OCI-LY7 (cell line): ENCODE results near the gene NKX2-1. TPM values are rescaled to one million over a fixed set of nuclear protein-coding genes. Genes with fewer than 3 reads are reported as not detected.

Experiments
- BruUV-seq: library from RNA; stranded (reverse); fragments of 400-500 nt; replicated peaks from 2 replicates; lab custom pipeline; 2021; lab: Mats Ljungman, UMichigan
- CTCF ChIA-PET: fragments of 300-600 bp; sonication (Branson Sonifier 250); formaldehyde crosslinking; loops from one replicate; lab custom pipeline; 2022; ENCODE audit warnings: antibody characterized with exemption; ENCODE audit not compliant: unreplicated experiment; lab: Charles Lee
- POLR2A ChIA-PET: fragments of 300-600 bp; sonication (Branson Sonifier 250); formaldehyde crosslinking; loops from one replicate; lab custom pipeline; 2022; ENCODE audit warnings: antibody characterized with exemption; lab: Charles Lee
- DNase-seq: peaks from one replicate; pipeline ENCODE4 v3.0.0-alpha.2; 2015; ENCODE audit warnings: low spot score
- H2AFZ ChIP-seq: fragments of 200-600 bp; sonication (generic), shearing (Covaris generic); 2 replicates; pipeline ENCODE4 v1.6.1; 2014; ENCODE audit warnings: mild to moderate bottlenecking, antibody characterized with exemption, low read length, moderate library complexity
- H3K27ac ChIP-seq: fragments of 200-600 bp; sonication (generic); 2 replicates; pipeline ENCODE4 v1.5.1; 2014; ENCODE audit warnings: mixed run types, low read depth, mild to moderate bottlenecking, moderate library complexity, low read length, inconsistent platforms; ENCODE audit not compliant: poor library complexity, severe bottlenecking
- H3K36me3 ChIP-seq: fragments of 200-600 bp; sonication (generic); 2 replicates; pipeline ENCODE4 v1.6.1; 2014; ENCODE audit warnings: mild to moderate bottlenecking, antibody characterized with exemption, low read length, moderate library complexity, mixed read lengths; ENCODE audit not compliant: insufficient read depth
- H3K4me1 ChIP-seq: fragments of 200-600 bp; sonication (generic); 2 replicates; pipeline ENCODE4 v1.5.1; 2014; ENCODE audit warnings: mild to moderate bottlenecking, low read length; ENCODE audit not compliant: insufficient read depth, poor library complexity, severe bottlenecking
- H3K4me2 ChIP-seq: fragments of 200-600 bp; sonication (generic); 2 replicates; pipeline ENCODE4 v1.6.1; 2014; ENCODE audit warnings: mild to moderate bottlenecking, low read length
- H3K4me3 ChIP-seq: fragments of 200-600 bp; sonication (generic); 2 replicates; pipeline ENCODE4 v1.5.1; 2014; ENCODE audit warnings: mild to moderate bottlenecking, low read depth, low read length; ENCODE audit not compliant: poor library complexity, severe bottlenecking
- H3K79me2 ChIP-seq: fragments of 200-600 bp; sonication (generic); 2 replicates; pipeline ENCODE4 v1.6.1; 2016; ENCODE audit warnings: low read depth, mild to moderate bottlenecking, low read length, moderate library complexity, mixed read lengths; ENCODE audit not compliant: insufficient read depth
- H3K9me2 ChIP-seq: fragments of 200-600 bp; sonication (generic); 2 replicates; pipeline ENCODE4 v1.6.1; 2016; ENCODE audit warnings: mild to moderate bottlenecking, low read length, mixed read lengths; ENCODE audit not compliant: insufficient read depth
- H3K9me3 ChIP-seq: fragments of 200-600 bp; sonication (generic); 2 replicates; pipeline ENCODE4 v1.6.1; 2014; ENCODE audit warnings: mild to moderate bottlenecking, mixed run types, low read length, mixed read lengths
- H4K20me1 ChIP-seq: fragments of 200-600 bp; sonication (generic); 2 replicates; pipeline ENCODE4 v1.6.1; 2014; ENCODE audit warnings: mild to moderate bottlenecking, antibody characterized with exemption, low read length, moderate library complexity, mixed read lengths; ENCODE audit not compliant: insufficient read depth
- CTCF ChIP-seq: fragments of 200-600 bp; sonication (generic); conservative IDR thresholded peaks from 2 replicates; pipeline ENCODE4 v1.5.1; 2014; ENCODE audit warnings: mild to moderate bottlenecking, antibody characterized with exemption, low read length, moderate library complexity, mixed read lengths
- EZH2phosphoT487 ChIP-seq: fragments of 200-600 bp; sonication (generic); IDR thresholded peaks from 2 replicates; pipeline ENCODE4 v1.6.1; 2018; ENCODE audit warnings: low read depth, borderline replicate concordance, mild to moderate bottlenecking, mixed run types, antibody characterized with exemption, low read length, moderate library complexity, mixed read lengths
- intact Hi-C: fragments of 100-400 bp; cut with micrococcal nuclease; formaldehyde crosslinking; loops from one replicate; pipeline ENCODE4 v1.10.0; 2022; ENCODE audit not compliant: unreplicated experiment
- total RNA-seq, 2 experiments: library from RNA; depleted of rRNA in 1 of 2; stranded (reverse); fragments of >200 nt in 1 of 2; shearing (Covaris generic) in 1 of 2; gene quantifications; 2 replicates each; pipeline ENCODE4 v1.2.3, GENCODE V29; 2014 to 2022

Gene NKX2-1
- total RNA-seq, 2 experiments from 2014 or later = not detected

- H3K9me3 ChIP-seq = no peaks in the 10 kb centered on the region
- no peak for TF ChIP-seq EZH2phosphoT487
- TF ChIP-seq CTCF = no peak
- H3K79me2 ChIP-seq = no peaks in the 10 kb centered on the region
- BruUV-seq = no TSS peak
- no peak for DNase-seq
- no peak overlapping the region for H3K27ac ChIP-seq
- no peaks in the 10 kb centered on the region for H3K36me3 ChIP-seq
- ChIA-PET CTCF (no interaction called here), POLR2A (no interaction called here)
- H2AFZ ChIP-seq = no peak overlapping the region
- H3K9me2 ChIP-seq = no peaks in the 10 kb centered on the region
- H3K4me1 ChIP-seq = no peaks in the 10 kb centered on the region
- no peak overlapping the region for H3K4me3 ChIP-seq
- no peak overlapping the region for H3K4me2 ChIP-seq
- intact Hi-C loops = no loop called here
- H4K20me1 ChIP-seq = no peaks in the 10 kb centered on the region
Observed at GRCh38 chr14:36517242-36518030, 2.6 kb downstream of the NKX2-1 start.

GRCh38 chr14:36516719-36517241, 3.3 kb downstream of the NKX2-1 start:
- intact Hi-C loops = no loop called here
- H3K4me2 ChIP-seq = no peak overlapping the region
- H3K36me3 ChIP-seq = no peaks in the 10 kb centered on the region
- H3K4me3 ChIP-seq = no peak overlapping the region
- no peaks in the 10 kb centered on the region for H4K20me1 ChIP-seq
- H3K9me2 ChIP-seq = no peaks in the 10 kb centered on the region
- ChIA-PET CTCF (no interaction called here), POLR2A (interaction anchor here (0.7 to 1.0 kb wide), 2 partner anchors 8 to 204 kb away, joined by 3 read pairs; no protein-coding TSS in a partner anchor)
- H3K27ac ChIP-seq = no peak overlapping the region
- H3K9me3 ChIP-seq = no peaks in the 10 kb centered on the region
- no TSS peak for BruUV-seq
- no peaks in the 10 kb centered on the region for H3K79me2 ChIP-seq
- H3K4me1 ChIP-seq = no peaks in the 10 kb centered on the region
- no peak overlapping the region for H2AFZ ChIP-seq
- DNase-seq = no peak
- TF ChIP-seq CTCF = no peak
- no peak for TF ChIP-seq EZH2phosphoT487
